Adrenal gland (tissue), 12 donors: ENCODE results near the gene TBX1. TPM values are rescaled to one million over a fixed set of nuclear protein-coding genes. Genes with fewer than 3 reads are reported as not detected.

Experiments
- DNase-seq, 7 donors: peaks; one replicate each; pipeline ENCODE4 v3.0.0-alpha.2; 2019 to 2020
- H3K27ac ChIP-seq, 5 donors: fragments of 200-600 bp; sonication (generic) in 4 of 5; 1 replicate in 3 of 5; 2 replicates in 2 of 5; pipeline versions ENCODE4 v1.5.1 to v1.8.0; 2016 to 2020; ENCODE audit warnings: mild to moderate bottlenecking in 1 of 5
- H3K27me3 ChIP-seq: fragments of 200-600 bp; 2 replicates; pipeline ENCODE4 v1.8.0; 2021
- H3K36me3 ChIP-seq, 2 donors: fragments of 200-600 bp; replicated peaks in 1 of 2; 1 replicate in 1 of 2; 2 replicates in 1 of 2; pipeline versions ENCODE4 v1.5.1 to v1.8.0; 2018 to 2022
- H3K4me1 ChIP-seq, 2 donors: fragments of 200-600 bp; replicated peaks in 1 of 2; 1 replicate in 1 of 2; 2 replicates in 1 of 2; pipeline versions ENCODE4 v1.5.1 to v1.8.0; 2018 to 2021
- H3K4me3 ChIP-seq, 4 donors: fragments of 200-600 bp; sonication (generic) in 3 of 4; one replicate each; pipeline ENCODE4 v1.5.1; 2016 to 2018
- H3K9me3 ChIP-seq, 3 donors: fragments of 200-600 bp; sonication (generic) in 1 of 3; replicated peaks in 1 of 3; 1 replicate in 2 of 3; 2 replicates in 1 of 3; pipeline versions ENCODE4 v1.5.1 to v1.8.0; 2016 to 2021
- CTCF ChIP-seq, 6 experiments: fragments of 450-650 bp in 4 of 6; fragments of 200-600 bp in 2 of 6; sonication (generic) in 1 of 6; IDR thresholded peaks; 1 replicate in 5 of 6; 2 replicates in 1 of 6; pipeline versions ENCODE4 v1.5.1 to v1.8.0; 2016 to 2021; ENCODE audit warnings: antibody characterized with exemption in 6 of 6, mild to moderate bottlenecking in 2 of 6, moderate library complexity in 1 of 6
- POLR2A ChIP-seq, 2 donors: fragments of 450-650 bp; IDR thresholded peaks; one replicate each; pipeline ENCODE4 v1.6.1; 2017; ENCODE audit warnings: antibody characterized with exemption in 2 of 2, mild to moderate bottlenecking in 2 of 2, moderate library complexity in 1 of 2
- WGBS, 4 donors: extraction: QIAGEN DNeasy Blood & Tissue Kit in 2 of 4; methylation state at CpG; one replicate each; pipeline versions ENCODE4 v1.1.5 to v1.1.7; 2013 to 2017; 5-methylcytosine and 5-hydroxymethylcytosine counted together
- intact Hi-C, 2 donors: fragments of 100-400 bp; cut with DNase I; formaldehyde crosslinking; loops; one replicate each; pipeline versions ENCODE4 v1.14.1 to v1.15.0; 2022 to 2023
- polyA plus RNA-seq, 3 donors: library from polyadenylated mRNA; stranded (reverse); fragments of 200-250 nt in 2 of 3; fragments of 350-450 nt in 1 of 3; fragmentation: Illumina TruSeq in 1 of 3; extraction: RNeasy Lipid Tissue Mini Kit (QIAGEN cat#74804) in 1 of 3; gene quantifications; one replicate each; pipeline ENCODE4 v1.2.3, GENCODE V29; 2013 to 2014
- total RNA-seq, 9 donors: library from RNA; depleted of rRNA in 4 of 9; stranded (reverse); fragments of >200 nt in 4 of 9; fragments of 120-200 nt in 1 of 9; fragmentation: NEBNext Ultra II Directional in 1 of 9; extraction: Animal tissue kit (Norgen Biotek cat#: 25700) in 1 of 9; gene quantifications; one replicate each; pipeline versions ENCODE4 v1.1.0 to v1.2.4, GENCODE V29; 2013 to 2023
- donor health status: healthy with polysubstance abuse.
- donor health status: Bipolar disorder and iron deficiency.
- donor health status: DM: yes; HTN: yes; CAD: no.
- donor health status: DM: no; HTN: no; CAD: no.
- donor health status: DM: no; HTN: no; CAD: no.
- donor health status: DM: yes; HTN: yes; CAD: no.

The TBX1 gene
- total and polyA plus RNA-seq, 12 donors: 0.11 to 10.1 (median 1.1) TPM; not detected in 3

- H3K9me3 ChIP-seq: no peaks in the 10 kb centered on the region
- TF ChIP-seq POLR2A (IDR thresholded peaks at IDR 0.05) (no peak), CTCF (IDR thresholded peaks at IDR 0.05) (no peak)
- intact Hi-C loops: loop anchor here in 1 of 2 donors (5.0 kb wide), 1 partner anchor 178 kb away; no protein-coding TSS in a partner anchor
- 87 to 94% (median 92%) methylated on average over 7 of the region's 7 CpGs for WGBS, 4 donors
- no peaks in the 10 kb centered on the region for H3K36me3 ChIP-seq
- DNase-seq: no peak
- H3K27ac ChIP-seq: no peak overlapping the region
- no peak overlapping the region for H3K4me3 ChIP-seq
- H3K4me1 ChIP-seq: peaks cover 3 to 5% of the 10 kb centered on the region in 2 donors
- no peaks in the 10 kb centered on the region for H3K27me3 ChIP-seq
Measured at GRCh38 chr22:19734163-19734562, 26.4 kb upstream of the TBX1 start.

- Histone ChIP-seq H3K9me3 (no peaks in the 10 kb centered on the region), H3K4me1 (peaks cover 3 to 5% of the 10 kb centered on the region in 2 donors), H3K27ac (no peak overlapping the region), H3K27me3 (no peaks in the 10 kb centered on the region), H3K36me3 (no peaks in the 10 kb centered on the region), H3K4me3 (no peak overlapping the region)
- TF ChIP-seq POLR2A (IDR thresholded peaks at IDR 0.05) (no peak), CTCF (IDR thresholded peaks at IDR 0.05) (no peak)
- DNase-seq: no peak
- 67 to 87% (median 83%) methylated on average over 1 to 5 of the region's 5 CpGs for WGBS, 4 donors
- intact Hi-C loops: loop anchor here in 1 of 2 donors (5.0 kb wide), 1 partner anchor 177 kb away; no protein-coding TSS in a partner anchor
Measured at GRCh38 chr22:19734837-19735382, 25.7 kb upstream of the TBX1 start.

- H3K4me3 ChIP-seq: no peak overlapping the region
- H3K27me3 ChIP-seq: no peaks in the 10 kb centered on the region
- no peak for DNase-seq
- no peaks in the 10 kb centered on the region for H3K9me3 ChIP-seq
- H3K4me1 ChIP-seq: peaks cover 2 to 3% of the 10 kb centered on the region in 2 donors
- TF ChIP-seq CTCF (IDR thresholded peaks at IDR 0.05) (no peak), POLR2A (IDR thresholded peaks at IDR 0.05) (no peak)
- WGBS, 4 donors: 73 to 82% (median 77%) methylated on average over 17 to 21 of the region's 21 CpGs
- H3K27ac ChIP-seq: no peak overlapping the region
- no peaks in the 10 kb centered on the region for H3K36me3 ChIP-seq
- intact Hi-C loops: no loop called here
Measured at GRCh38 chr22:19735665-19736510, 24.7 kb upstream of the TBX1 start.

GRCh38 chr22:19737846-19738663, 22.5 kb upstream of the TBX1 start:
- WGBS, 4 donors: 75 to 82% (median 78%) methylated on average over 12 to 17 of the region's 17 CpGs

More at GRCh38 chr22:19737846-19738663, 22.5 kb upstream of the TBX1 start:
- TF ChIP-seq CTCF (IDR thresholded peaks at IDR 0.05) (no peak), POLR2A (IDR thresholded peaks at IDR 0.05) (no peak)
- H3K36me3 ChIP-seq: no peaks in the 10 kb centered on the region
- H3K27me3 ChIP-seq: no peaks in the 10 kb centered on the region
- intact Hi-C loops: no loop called here
- no peak overlapping the region for H3K4me3 ChIP-seq
- no peak overlapping the region for H3K27ac ChIP-seq
- H3K9me3 ChIP-seq: no peaks in the 10 kb centered on the region
- no peak for DNase-seq
- no peaks in the 10 kb centered on the region for H3K4me1 ChIP-seq
